Naive thymus-derived CD8-positive, alpha-beta T cell (primary cell): Measurements from ENCODE around the gene ZNF518B. TPM values are rescaled to one million over a fixed set of nuclear protein-coding genes. Genes with fewer than 3 reads are reported as not detected.

Experiments
- ATAC-seq, 2 donors: fragments of 150-1000 bp; cut with Tn5 transposase in 1 of 2; sonication (Bioruptor Pico), chemical (Tn5 transposase) in 1 of 2; 1 replicate in 1 of 2; 2 replicates in 1 of 2; pipeline ENCODE4 v1.10.0; 2021; ENCODE audit warnings: mild to moderate bottlenecking in 2 of 2, moderate library complexity in 2 of 2
- POLR2A ChIA-PET: fragments of 350-600 bp; sonication (Branson Sonifier 250); formaldehyde crosslinking; loops from one replicate; lab custom pipeline; 2021; ENCODE audit warnings: antibody characterized with exemption; lab: Charles Lee
- DNase-seq, 10 donors: peaks; one replicate each; pipeline versions ENCODE4 v3.0.0 to v3.0.0-alpha.2; 2020 to 2022
- H3K27ac Mint-ChIP-seq, 10 donors: one replicate each; pipeline ENCODE4 v1.8.0; 2020 to 2022; ENCODE audit warnings: mild to moderate bottlenecking in 10 of 10, mixed read lengths in 10 of 10, moderate library complexity in 4 of 10, inconsistent platforms in 1 of 10
- H3K27me3 Mint-ChIP-seq, 5 donors: one replicate each; pipeline ENCODE4 v1.8.0; 2021 to 2022; ENCODE audit warnings: mixed read lengths in 5 of 5
- H3K36me3 Mint-ChIP-seq, 3 donors: one replicate each; pipeline ENCODE4 v1.8.0; 2020 to 2022; ENCODE audit warnings: mixed read lengths in 3 of 3, mild to moderate bottlenecking in 2 of 3, inconsistent platforms in 1 of 3
- H3K4me1 Mint-ChIP-seq, 4 donors: one replicate each; pipeline ENCODE4 v1.8.0; 2021 to 2022; ENCODE audit warnings: mixed read lengths in 4 of 4
- H3K4me3 Mint-ChIP-seq, 10 donors: one replicate each; pipeline ENCODE4 v1.8.0; 2020 to 2022; ENCODE audit warnings: mild to moderate bottlenecking in 10 of 10, mixed read lengths in 10 of 10, moderate library complexity in 6 of 10, inconsistent platforms in 1 of 10
- H3K9me3 Mint-ChIP-seq, 9 donors: one replicate each; pipeline ENCODE4 v1.8.0; 2020 to 2022; ENCODE audit warnings: mixed read lengths in 9 of 9, mild to moderate bottlenecking in 3 of 9, inconsistent platforms in 1 of 9, moderate library complexity in 1 of 9
- polyA plus RNA-seq, 3 donors: library from polyadenylated mRNA; unstranded; fragments of 300-500 nt; fragmentation: Illumina TruSeq; gene quantifications; one replicate each; pipeline ENCODE4 v1.2.3, GENCODE V29; 2021
- total RNA-seq, 8 experiments: library from RNA in 2 of 8; stranded (reverse) in 2 of 8; gene quantifications; one replicate each; pipeline ENCODE4 v1.2.3 and lab custom pipeline; 2021 to 2026

Gene ZNF518B
- total and polyA plus RNA-seq, 5 experiments from 2014 or later: 12.0 to 62.5 (median 19.7) TPM

GRCh38 chr4:10413177-10413576 is 44.0 kb downstream of the ZNF518B start:
- POLR2A ChIA-PET: interaction anchor here (1.3 to 4.8 kb wide), 2 partner anchors 10 to 44 kb away, joined by 3 to 30 read pairs; partner anchors contain the start of gene ZNF518B
- peaks cover 25 to 45% (median 40%) of the 10 kb centered on the region in 4 donors for H3K4me1 Mint-ChIP-seq
- peak overlapping the region in 6 of 10 donors; percentile 2 to 79 (median 24) for H3K27ac Mint-ChIP-seq
- DNase-seq (no peak), ATAC-seq (no peak)
- no peak overlapping the region for H3K4me3 Mint-ChIP-seq
- no peaks in the 10 kb centered on the region for H3K27me3 Mint-ChIP-seq
- no peaks in the 10 kb centered on the region for H3K36me3 Mint-ChIP-seq
- H3K9me3 Mint-ChIP-seq: peaks cover 0 to 4% (median 0%) of the 10 kb centered on the region in 9 donors

GRCh38 chr4:10405672-10406071 is 51.6 kb downstream of the ZNF518B start:
- no peak for ATAC-seq
- no peaks in the 10 kb centered on the region for H3K9me3 Mint-ChIP-seq
- no peak overlapping the region for H3K4me3 Mint-ChIP-seq
- H3K27ac Mint-ChIP-seq: peak overlapping the region in 1 of 10 donors; percentile 27
- DNase-seq: no peak
- H3K27me3 Mint-ChIP-seq: peaks cover 0 to under 1% (median 0%) of the 10 kb centered on the region in 5 donors
- POLR2A ChIA-PET: no interaction called here
- no peaks in the 10 kb centered on the region for H3K36me3 Mint-ChIP-seq
- peaks cover 0 to 7% (median 1%) of the 10 kb centered on the region in 4 donors for H3K4me1 Mint-ChIP-seq

GRCh38 chr4:10403633-10404445 is 53.4 kb downstream of the ZNF518B start:
- Mint-ChIP-seq H3K9me3 (no peaks in the 10 kb centered on the region), H3K4me3 (no peak overlapping the region), H3K4me1 (peaks cover 0 to 7% (median 1%) of the 10 kb centered on the region in 4 donors), H3K36me3 (no peaks in the 10 kb centered on the region), H3K27ac (peak overlapping the region in 3 of 10 donors; percentile 15 to 40 (median 33)), H3K27me3 (peaks cover 0 to 3% (median 0%) of the 10 kb centered on the region in 5 donors)
- ATAC-seq (peak; percentile 43 to 65), DNase-seq (peak in 4 of 10 donors; percentile 19 to 43 (median 28))
- POLR2A ChIA-PET: interaction anchor here (0.9 to 2.5 kb wide), 4 partner anchors 10 to 244 kb away, joined by 3 to 6 read pairs (median 4); partner anchors contain the start of gene ZNF518B

GRCh38 chr4:10395971-10396580 is 61.1 kb downstream of the ZNF518B start:
- no peak for ATAC-seq
- peaks cover 0 to 3% (median 0%) of the 10 kb centered on the region in 5 donors for H3K27me3 Mint-ChIP-seq
- H3K27ac Mint-ChIP-seq: peak overlapping the region in 4 of 10 donors; percentile 38 to 79 (median 67)
- POLR2A ChIA-PET: no interaction called here
- no peak overlapping the region for H3K4me3 Mint-ChIP-seq
- H3K4me1 Mint-ChIP-seq: peaks cover 0 to 7% (median 2%) of the 10 kb centered on the region in 4 donors
- peaks cover 0 to 28% (median 7%) of the 10 kb centered on the region in 9 donors for H3K9me3 Mint-ChIP-seq
- DNase-seq: no peak
- H3K36me3 Mint-ChIP-seq: peaks cover 0 to 15% (median 8%) of the 10 kb centered on the region in 3 donors

Other genes starting within 250 kb of the ZNF518B start
- gene CLNK, start 227.3 kb upstream of the ZNF518B start, total RNA-seq: not detected
- not detected for gene CLNK, start 227.3 kb upstream of the ZNF518B start, polyA plus RNA-seq